Activated CD4-positive, alpha-beta T cell treated with anti-CD3 and anti-CD28 coated beads for 4 hours (primary cell): ENCODE measurements around the gene RORC.
"Not testable (repeated sequence)": the region's sequence is repeated elsewhere in the genome, so short reads cannot be mapped to it uniquely, and the experiment has no call there.

ENCODE experiments used
- DNase-seq, 2 donors: peaks; one replicate each; pipeline ENCODE4 v3.0.0-alpha.2; 2020

RORC gene

GRCh38 chr1:151803915-151804314 is 27.7 kb downstream of the RORC start:
- no peak for DNase-seq

GRCh38 chr1:151803164-151803563 is 28.4 kb downstream of the RORC start:
- DNase-seq = no peak

DNA sequence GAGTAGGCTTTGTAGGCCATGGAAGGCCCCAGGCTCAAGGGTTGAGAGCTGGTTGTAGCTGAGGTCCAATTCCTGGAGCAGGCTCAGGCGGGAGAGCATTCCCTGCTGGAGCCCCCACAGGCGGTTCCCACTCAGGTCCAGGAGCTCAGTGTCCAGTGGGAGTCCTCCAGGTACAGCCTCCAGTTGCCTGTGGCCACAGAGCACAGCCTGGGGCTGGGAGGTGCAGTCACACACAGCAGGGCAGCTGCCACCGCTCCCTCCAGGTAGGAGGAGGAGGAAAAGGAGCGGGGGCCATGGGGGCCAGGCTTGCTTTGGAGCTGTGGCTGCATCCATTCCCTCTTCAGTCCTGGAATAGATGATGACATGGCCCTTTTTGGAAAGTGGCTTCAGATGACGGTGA is 29.2 kb downstream of the RORC start:
- no peak for DNase-seq

DNA sequence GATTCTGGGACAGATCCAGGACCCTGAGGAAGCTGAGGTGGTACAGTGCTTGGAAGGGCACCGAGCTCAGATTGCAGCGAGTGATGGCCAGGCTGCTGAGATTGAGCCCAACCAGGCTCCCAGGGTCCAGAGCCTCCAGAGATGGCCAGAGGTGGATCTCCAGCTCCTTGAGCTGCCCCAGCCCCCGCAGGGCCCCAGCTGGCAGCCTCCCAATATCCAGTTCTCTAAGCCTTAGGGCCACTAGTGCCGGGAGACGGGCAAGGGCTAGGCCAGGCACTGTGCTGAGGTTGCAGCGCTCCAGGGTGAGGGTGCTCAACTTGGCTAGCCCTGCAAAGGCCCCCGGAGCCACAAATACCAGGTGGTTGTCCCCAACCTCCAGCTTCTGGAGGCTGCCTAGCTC is 29.8 kb downstream of the RORC start:
- DNase-seq = no peak

DNA sequence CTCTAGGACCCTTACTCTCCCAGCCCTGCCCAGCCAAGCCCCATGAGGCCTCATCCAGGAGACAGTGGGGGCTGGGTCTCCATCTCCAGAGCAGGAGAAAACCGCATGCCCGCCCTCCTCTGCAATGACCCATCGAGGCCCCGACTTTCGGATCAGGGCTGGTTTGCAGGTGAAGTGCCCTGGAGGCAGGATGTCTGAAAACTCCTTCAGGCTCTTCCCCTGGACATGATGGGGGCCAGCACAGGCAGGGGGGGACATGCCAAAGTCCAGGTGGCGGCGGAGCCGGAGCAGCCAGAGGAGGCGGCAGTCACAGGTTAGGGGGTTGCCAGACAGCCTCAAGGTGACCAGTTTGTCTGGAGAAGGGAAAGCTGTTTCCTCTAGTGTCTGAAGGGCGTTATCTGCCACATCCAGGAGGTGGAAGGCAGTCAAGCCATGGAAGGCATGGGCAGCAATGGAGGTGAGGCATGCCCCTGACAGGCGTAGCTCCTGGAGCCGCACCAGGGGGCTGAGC is 30.2 kb downstream of the RORC start:
- no peak for DNase-seq

- no peak for DNase-seq
Measured at GRCh38 chr1:151800830-151801229, 30.8 kb downstream of the RORC start.

GRCh38 chr1:151799179-151800022 is 32.2 kb downstream of the RORC start:
- DNase-seq = no peak

DNA sequence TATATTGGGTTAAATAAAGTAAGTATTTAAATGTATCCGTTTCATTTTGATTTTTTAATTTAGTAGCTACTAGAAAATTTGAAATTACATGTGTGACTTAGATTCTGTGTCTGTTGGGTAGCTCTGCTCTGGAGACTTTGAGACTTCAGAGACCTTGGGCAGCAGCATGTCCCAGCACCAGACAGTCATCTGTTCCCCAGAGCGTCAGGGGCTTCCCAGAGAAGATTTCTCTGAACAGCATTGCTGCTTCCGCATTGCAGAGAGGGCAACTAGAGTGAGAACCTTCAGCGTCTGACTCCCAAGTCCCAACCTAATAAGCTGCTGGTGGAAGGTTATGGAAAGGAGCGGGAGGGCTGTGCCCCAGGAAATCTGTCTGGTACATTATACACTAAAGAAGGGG is 33.0 kb downstream of the RORC start:
- no peak for DNase-seq

GRCh38 chr1:151790940-151791651 is 40.5 kb downstream of the RORC start:
- DNase-seq = no peak

DNA sequence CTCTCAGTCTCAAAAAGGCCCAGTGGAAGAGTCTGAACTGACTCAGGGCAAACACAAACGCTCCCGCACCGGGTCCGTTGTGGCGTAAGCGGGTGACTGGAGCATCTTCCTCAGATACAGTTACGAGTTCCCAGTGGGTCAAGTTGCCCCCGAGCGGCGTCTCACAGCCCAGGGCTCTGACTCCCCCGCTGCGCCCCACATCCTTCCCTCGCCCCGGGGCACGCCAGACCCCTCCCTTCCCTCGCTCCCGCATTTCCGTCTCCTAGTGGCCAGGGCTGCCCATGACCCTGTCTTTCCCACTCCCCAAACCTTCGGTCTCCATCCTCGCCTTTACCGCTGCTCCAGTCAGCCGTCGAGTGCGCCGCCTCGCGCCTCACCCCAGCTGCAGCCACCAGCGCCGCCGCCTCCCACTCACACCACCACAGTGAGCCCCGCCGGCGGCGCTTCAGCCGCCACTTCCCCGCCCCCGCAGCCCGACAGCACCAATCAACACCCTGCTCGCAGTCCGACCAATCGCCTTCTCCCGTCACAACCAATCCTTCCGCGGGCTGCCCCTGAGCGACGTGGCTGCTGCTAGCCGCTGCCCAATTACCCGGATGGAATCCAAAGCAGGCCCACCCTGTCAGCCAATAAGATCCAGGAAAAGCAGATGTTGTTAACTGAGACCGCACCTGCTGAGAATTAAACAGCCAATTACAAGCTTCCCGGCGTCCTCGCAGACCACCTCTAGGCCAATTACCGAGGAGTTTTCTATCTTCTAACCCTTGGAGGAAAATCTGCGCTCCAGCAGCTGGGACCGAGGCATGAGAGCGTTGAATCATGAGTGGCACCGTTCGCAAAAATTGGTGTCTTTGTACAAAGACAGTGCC is 41.3 kb downstream of the RORC start, which contains the start of gene TDRKH:
Gene TDRKH (minus strand): TSS at position 430 of the 869 bp plus-strand sequence. CDS start 7,478 bp downstream, outside the sequence.
- DNase-seq = peak; percentile 99 to 100

DNA sequence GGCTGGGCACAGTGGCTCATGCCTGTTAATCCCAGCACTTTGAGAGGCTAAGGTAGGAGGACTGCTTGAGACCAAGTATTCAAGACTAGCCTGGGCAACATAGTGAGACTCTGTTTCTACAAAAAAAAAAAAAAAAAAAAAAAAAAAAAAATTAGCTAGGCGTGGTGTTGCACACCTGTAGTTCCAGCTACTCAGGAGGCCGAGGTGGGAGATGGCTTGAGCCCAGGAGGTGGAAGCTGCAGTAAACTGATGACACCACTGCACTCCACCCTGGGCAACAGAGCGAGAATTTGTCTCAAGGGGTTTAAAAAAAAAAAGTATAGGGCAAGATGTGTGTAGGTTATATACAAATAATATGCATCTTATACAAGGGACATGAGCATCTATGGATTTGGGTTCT is 43.9 kb downstream of the RORC start:
- no peak for DNase-seq

DNA sequence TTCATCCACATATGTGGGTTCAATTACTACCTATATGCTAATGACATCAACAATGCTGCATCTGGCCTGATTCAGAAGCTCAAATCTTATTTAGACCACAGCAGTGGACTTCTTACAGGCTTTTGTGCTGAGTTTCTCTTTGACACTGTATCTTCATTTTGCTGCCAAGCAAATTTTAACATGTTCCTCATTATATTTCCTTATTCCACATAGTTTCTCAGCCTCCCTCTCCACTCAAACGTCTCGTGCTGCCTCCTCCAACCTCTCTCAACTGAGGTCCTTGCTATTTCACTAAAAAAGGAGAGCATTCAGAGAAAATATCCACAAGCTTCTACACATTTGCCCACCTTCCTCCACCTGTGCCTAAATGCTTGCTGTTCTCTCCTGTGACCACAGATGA is 47.8 kb downstream of the RORC start:
- DNase-seq = no peak

DNA sequence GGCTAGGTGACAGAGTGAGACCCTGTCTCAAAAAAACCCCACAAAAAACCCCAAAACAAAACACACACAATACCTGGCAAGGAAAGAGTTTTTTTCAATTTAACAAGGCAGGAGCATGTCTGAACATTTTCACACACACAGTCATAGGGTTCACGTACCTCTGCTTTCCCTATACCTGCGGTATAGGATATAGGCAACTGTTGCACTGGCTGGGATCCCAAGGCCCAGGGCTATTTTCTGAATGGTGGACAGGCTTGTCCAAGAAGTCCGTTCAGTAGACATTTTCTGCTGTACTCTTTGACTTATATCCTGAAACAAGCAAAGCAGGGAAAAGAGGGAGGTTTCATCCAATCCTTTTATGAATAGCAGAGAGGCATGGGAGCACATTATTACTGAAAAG is 48.9 kb downstream of the RORC start:
- no peak for DNase-seq

- DNase-seq = not testable (repeated sequence)
Measured at GRCh38 chr1:151782026-151782425, 49.6 kb downstream of the RORC start.

DNA sequence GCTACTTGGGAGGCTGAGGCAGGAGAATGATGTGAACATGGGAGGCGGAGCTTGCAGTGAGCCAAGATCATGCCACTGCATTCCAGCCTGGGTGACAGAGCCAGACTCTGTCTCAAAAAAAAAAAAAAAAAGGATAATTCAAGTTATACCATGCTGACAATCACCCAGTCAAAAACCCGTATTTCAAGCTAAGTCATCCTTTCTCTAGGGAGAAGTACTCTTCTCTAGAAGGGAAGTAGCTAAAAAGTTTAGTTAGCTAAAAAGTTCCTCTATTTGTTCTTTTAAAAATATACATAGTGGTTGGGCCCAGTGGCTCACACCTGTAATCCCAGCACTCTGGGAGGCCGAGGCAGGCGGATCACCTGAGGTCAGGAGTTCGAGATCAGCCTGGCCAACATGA is 50.9 kb downstream of the RORC start:
- DNase-seq = not testable (repeated sequence)

GRCh38 chr1:151779852-151780251 is 51.8 kb downstream of the RORC start:
- no peak for DNase-seq

DNA sequence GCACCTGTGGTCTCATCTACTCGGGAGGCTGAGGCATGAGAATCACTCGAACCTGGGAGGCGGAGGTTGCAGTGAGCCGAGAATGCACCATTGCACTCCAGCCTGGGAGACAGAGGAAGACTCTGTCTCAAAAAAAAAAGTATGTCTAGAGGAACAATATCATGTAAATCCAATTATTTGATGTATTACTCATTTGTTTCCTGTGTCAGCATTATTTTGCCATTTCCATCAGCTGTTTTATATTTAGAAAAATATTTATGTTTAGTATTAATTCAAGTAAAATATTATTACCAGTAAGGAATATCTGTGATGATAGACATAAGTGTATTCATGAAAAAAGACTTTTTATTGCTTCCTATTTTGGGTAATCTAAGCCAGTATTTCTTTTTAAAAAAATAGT is 54.3 kb downstream of the RORC start:
- DNase-seq = no peak

DNA sequence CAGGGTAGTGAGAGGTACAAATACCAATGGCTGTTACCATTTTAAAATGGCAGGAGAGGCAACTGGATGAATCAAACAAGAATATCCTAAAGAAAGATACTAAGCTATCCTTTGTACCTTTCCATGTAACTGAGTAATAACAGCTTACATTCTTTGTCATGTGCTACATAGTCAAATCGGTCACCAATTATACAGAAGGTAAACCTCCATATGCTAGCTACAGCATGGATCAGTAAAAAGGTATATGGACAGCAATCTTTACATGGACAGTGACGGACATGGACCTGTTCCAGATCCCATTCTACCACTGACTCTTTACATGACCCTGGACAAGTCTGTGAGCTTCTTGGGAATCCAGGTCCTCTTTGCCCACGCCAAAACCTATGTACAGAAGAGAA is 54.9 kb downstream of the RORC start:
- no peak for DNase-seq

GRCh38 chr1:151775894-151776664 is 55.5 kb downstream of the RORC start:
- DNase-seq = no peak

DNA sequence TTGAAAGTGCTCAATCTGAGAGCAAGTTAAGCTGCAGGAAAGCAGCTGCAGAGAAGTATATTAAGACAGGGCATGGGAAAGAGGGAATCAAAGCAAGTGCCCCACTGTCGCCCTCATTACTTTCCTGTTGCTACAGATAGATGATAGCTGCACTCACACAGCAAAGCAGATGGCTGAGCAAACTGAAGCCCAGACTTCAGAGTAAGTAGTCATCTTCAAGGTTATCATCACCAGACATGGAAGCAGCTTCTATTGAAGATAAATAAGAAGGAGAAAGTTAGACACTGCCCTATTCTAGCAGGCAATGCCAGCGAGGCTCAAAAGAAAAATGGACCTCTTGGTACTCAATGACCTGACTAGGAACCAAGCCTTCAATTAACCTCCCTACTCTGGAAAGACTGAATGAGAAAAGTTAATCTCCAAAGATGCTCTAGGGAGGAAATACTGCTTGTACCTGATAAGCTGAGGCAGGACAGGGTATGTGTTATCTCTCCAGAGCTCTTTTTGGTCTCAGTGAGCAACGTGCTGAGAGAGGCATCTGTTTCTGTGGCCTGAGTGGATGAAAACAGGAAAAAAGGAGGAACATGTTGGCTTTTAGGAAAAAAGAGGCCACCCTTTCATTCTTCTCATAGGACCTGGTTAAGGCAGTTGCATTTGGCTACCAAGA is 57.2 kb downstream of the RORC start:
- DNase-seq = no peak

GRCh38 chr1:151773702-151774101 is 57.9 kb downstream of the RORC start:
- no peak for DNase-seq

GRCh38 chr1:151769270-151769669 is 62.3 kb downstream of the RORC start:
- not testable (repeated sequence) for DNase-seq
